ENCODE measurements around the gene SLAIN2.
"Not testable (repeated sequence)": the region's sequence is repeated elsewhere in the genome, so short reads cannot be mapped to it uniquely, and the experiment has no call there.

Gene SLAIN2

DNA sequence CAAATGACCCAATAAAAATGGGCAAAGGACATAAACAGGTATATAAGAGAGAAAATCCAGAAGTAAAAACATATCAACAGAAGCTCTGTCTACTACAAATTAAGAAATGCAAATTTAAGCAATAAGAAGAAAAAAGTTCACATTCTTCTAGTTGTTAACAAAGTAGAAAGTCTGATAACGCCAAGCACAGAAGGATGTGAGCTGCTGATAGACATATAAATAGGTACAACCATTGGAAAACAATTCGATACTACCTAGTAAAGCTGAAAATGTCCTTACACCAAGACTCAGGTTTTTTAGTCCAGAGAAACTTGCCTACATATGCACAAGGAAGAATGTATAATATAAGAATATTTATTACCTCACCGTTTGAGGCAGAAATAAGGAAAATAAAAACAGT is 35.8 kb upstream of the SLAIN2 start:
- TF ChIP-seq, protein P1, sequence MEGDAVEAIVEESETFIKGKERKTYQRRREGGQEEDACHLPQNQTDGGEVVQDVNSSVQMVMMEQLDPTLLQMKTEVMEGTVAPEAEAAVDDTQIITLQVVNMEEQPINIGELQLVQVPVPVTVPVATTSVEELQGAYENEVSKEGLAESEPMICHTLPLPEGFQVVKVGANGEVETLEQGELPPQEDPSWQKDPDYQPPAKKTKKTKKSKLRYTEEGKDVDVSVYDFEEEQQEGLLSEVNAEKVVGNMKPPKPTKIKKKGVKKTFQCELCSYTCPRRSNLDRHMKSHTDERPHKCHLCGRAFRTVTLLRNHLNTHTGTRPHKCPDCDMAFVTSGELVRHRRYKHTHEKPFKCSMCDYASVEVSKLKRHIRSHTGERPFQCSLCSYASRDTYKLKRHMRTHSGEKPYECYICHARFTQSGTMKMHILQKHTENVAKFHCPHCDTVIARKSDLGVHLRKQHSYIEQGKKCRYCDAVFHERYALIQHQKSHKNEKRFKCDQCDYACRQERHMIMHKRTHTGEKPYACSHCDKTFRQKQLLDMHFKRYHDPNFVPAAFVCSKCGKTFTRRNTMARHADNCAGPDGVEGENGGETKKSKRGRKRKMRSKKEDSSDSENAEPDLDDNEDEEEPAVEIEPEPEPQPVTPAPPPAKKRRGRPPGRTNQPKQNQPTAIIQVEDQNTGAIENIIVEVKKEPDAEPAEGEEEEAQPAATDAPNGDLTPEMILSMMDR (IDR thresholded peaks at IDR 0.05): no peak
- no peak for TF ChIP-seq ZFX (IDR thresholded peaks at IDR 0.05; ENCODE audit: borderline replicate concordance)

DNA sequence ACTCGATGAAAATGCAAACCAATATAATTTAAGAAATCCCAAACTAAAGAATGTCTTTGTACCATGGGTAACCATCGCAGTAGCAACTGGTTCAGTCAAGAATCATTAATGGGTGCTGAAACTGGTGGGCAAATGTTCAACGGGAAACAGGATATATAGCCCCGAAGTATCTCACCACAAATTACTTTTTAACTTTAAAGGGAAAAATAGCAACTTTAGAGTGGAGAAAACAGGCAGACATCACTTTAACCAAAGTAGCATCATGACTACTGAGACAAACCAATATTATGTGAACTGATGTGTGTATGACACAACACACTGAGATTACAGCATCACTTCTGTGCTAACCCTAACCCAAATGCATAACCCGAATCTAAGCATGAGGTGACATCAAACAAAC is 33.8 kb upstream of the SLAIN2 start:
- TF ChIP-seq ZFX (IDR thresholded peaks at IDR 0.05; ENCODE audit: borderline replicate concordance): no peak
- TF ChIP-seq, protein P1 (IDR thresholded peaks at IDR 0.05): no peak
- no peak overlapping the region for H3K27ac ChIP-seq

More for the DNA sequence above, 35.8 kb upstream of the SLAIN2 start:
- no peak overlapping the region for H3K27ac ChIP-seq

DNA sequence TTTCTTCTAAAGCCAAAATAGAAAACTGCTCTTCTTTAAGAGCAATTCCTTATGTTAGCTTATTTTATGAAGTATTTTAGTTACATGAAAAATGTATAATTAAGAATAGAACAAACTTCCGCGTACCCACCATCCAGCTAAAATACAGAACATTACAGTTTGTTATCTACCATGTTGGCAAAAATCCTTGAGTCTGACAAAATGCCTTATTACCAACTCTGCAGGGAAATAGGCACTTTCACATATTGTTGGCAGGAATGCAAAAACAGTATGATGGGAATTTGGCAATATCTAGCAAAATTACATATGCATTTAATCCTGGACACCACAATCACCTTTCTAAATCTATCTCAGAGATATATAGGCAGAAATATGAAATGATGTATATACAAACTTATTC is 32.4 kb upstream of the SLAIN2 start:
- TF ChIP-seq, protein P1 (IDR thresholded peaks at IDR 0.05): no peak
- no peak for TF ChIP-seq ZFX (IDR thresholded peaks at IDR 0.05; ENCODE audit: borderline replicate concordance)

DNA sequence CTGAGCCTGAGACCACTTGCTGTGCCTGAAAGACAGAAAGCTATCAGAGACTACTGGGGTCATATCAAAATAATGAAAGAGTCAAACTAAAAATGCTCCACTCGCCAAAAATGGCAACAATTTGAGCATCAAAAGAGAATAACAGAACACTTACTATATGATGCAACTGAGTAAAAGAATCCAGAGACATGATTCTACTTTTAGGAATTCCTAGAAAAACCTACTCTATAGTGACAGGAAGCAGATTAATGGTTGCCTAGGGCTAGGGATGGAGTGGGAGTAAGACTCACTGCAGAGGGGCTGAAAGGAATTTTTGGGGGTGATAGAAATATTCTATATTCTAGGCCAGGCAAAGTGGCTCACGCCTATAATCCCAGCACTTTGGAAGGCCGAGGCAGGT is 29.4 kb upstream of the SLAIN2 start:
- TF ChIP-seq, protein P1 (IDR thresholded peaks at IDR 0.05): no peak
- TF ChIP-seq ZFX (IDR thresholded peaks at IDR 0.05; ENCODE audit: borderline replicate concordance): no peak
- H3K27ac ChIP-seq: no peak overlapping the region

More for the DNA sequence above, 32.4 kb upstream of the SLAIN2 start:
- H3K27ac ChIP-seq: no peak overlapping the region

DNA sequence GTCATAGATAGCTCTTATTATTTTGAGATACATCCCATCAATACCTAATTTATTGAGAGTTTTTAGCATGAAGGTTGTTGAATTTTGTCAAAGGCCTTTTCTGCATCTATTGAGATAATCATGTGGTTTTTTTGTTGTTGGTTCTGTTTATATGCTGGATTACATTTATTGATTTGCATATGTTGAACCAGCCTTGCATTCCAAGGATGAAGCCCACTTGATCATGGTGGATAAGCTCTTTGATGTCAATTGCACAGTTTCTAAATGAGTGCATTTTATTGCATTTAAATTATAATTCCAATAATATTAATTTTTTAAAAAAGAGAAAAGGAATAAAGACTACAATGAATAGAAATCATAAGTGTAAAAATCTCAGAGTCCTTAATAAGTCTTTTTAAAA is 26.6 kb upstream of the SLAIN2 start:
- H3K27ac ChIP-seq: not testable (repeated sequence)

DNA sequence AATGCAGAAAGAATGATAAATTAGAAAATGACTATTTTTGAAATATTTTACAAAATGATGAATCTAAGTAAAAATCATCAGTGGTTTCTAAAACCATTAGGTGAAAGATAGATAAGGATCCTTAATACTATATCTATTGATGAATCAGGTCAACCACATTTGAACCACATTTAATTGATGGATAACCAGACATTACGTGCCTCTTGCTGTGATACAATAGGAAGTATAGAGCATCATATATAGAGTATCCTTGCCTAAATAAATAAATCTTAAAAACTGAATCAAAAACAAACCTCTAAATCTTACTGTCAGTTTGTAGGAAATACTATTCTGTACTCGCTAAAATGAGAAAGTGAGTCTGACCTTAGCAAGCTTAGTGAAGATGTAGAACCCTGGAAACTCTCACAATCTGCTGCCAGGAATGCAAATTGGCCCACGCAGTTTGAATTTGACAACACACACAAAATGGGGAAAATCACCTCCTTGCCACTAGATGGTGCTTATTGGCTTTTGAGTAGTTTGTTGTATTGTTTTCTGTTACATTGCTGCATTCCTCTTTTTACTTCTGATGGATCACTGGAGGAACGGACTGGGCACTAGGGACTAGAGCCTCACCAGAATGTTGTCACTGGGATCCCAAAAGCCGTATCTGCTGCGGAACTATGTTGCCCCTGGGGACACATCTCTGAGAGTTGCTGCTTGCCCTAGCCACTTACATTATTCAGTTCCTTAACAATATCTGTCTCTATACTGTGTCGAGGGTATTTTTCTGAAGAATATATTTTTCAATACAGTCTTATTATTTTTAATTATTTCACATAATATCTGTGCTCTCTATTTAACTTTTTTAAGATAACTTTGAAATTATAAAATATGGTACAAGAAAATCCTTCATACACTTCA is 25.4 kb upstream of the SLAIN2 start:
- no peak for TF ChIP-seq ZFX (IDR thresholded peaks at IDR 0.05; ENCODE audit: borderline replicate concordance)
- TF ChIP-seq, protein P1 (IDR thresholded peaks at IDR 0.05): peak; percentile 82
- no peak overlapping the region for H3K27ac ChIP-seq

DNA sequence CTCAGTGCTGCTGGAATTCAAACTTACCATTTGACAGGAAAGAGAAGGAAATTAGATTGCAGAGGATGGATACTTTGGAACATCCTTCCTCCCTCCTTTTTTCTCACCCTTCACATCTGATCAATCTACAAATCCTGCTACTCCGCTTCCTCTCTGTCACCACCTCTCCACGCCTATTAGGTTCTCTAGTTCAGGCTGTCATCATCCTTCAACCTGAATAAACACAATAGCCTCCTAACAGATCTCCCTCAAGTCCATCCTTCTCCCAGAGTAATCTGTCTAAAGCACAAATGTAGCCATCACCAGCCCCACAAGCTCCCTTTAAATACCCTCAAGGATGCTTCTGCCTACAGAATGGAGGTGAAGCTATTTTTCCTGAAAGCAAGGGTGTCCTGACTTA is 20.0 kb upstream of the SLAIN2 start:
- TF ChIP-seq ZFX (IDR thresholded peaks at IDR 0.05; ENCODE audit: borderline replicate concordance): no peak
- TF ChIP-seq, protein P1 (IDR thresholded peaks at IDR 0.05): no peak
- H3K27ac ChIP-seq: no peak overlapping the region

All from 22Rv1 (cell line).